Keratinocyte (primary cell): ENCODE data around the gene TFR2. TPM values are rescaled to one million over a fixed set of nuclear protein-coding genes. Genes with fewer than 3 reads are reported as not detected.

Source experiments
- DNase-seq: peaks from one replicate; pipeline ENCODE4 v3.0.0-alpha.2; 2011; ENCODE audit warnings: low read depth, missing footprints, low spot score
- FAIRE-seq: peaks from 2 replicates; lab custom pipeline; 2011; peaks lifted over from hg19 to GRCh38; lab: Jason Lieb, UNC
- H2AFZ ChIP-seq: 2 replicates; pipeline ENCODE4 v1.6.0; 2012; ENCODE audit warnings: low read length, control low read depth, inconsistent platforms; ENCODE audit not compliant: control insufficient read depth
- H3K27ac ChIP-seq: 2 replicates; pipeline ENCODE4 v1.5.1; 2011; ENCODE audit warnings: low read length; ENCODE audit not compliant: control insufficient read depth, insufficient read depth
- H3K27me3 ChIP-seq: 3 replicates; pipeline ENCODE4 v1.6.0; 2011; ENCODE audit warnings: low read length; ENCODE audit not compliant: control insufficient read depth, insufficient read depth; ENCODE audit errors: extremely low read depth
- H3K36me3 ChIP-seq, 2 experiments: 2 replicates in 1 of 2; 3 replicates in 1 of 2; pipeline ENCODE4 v1.5.1; 2011; ENCODE audit warnings: low read length in 2 of 2, mild to moderate bottlenecking in 1 of 2; ENCODE audit not compliant: control insufficient read depth in 2 of 2, insufficient read depth in 2 of 2; ENCODE audit errors: extremely low read depth in 1 of 2
- H3K4me1 ChIP-seq: 3 replicates; pipeline ENCODE4 v1.5.1; 2011; ENCODE audit warnings: low read length; ENCODE audit not compliant: control insufficient read depth, insufficient read depth; ENCODE audit errors: extremely low read depth
- H3K4me2 ChIP-seq: 3 replicates; pipeline ENCODE4 v1.6.0; 2011; ENCODE audit warnings: low read depth, low read length; ENCODE audit not compliant: control insufficient read depth, insufficient read depth; ENCODE audit errors: extremely low read depth
- H3K4me3 ChIP-seq, 3 experiments: fragments of 200-600 bp in 1 of 3; sonication (generic) in 1 of 3; 2 replicates in 2 of 3; 3 replicates in 1 of 3; pipeline ENCODE4 v1.5.1; 2011 to 2016; ENCODE audit warnings: low read length in 3 of 3, mild to moderate bottlenecking in 3 of 3, control low read depth in 2 of 3, inconsistent platforms in 1 of 3, low read depth in 1 of 3, mixed read lengths in 1 of 3, mixed run types in 1 of 3, moderate library complexity in 1 of 3; ENCODE audit not compliant: control insufficient read depth in 2 of 3, insufficient read depth in 2 of 3; ENCODE audit errors: extremely low read depth in 1 of 3
- H3K79me2 ChIP-seq: 2 replicates; pipeline ENCODE4 v1.6.0; 2012; ENCODE audit warnings: low read length; ENCODE audit not compliant: control insufficient read depth, insufficient read depth
- H3K9ac ChIP-seq: 3 replicates; pipeline ENCODE4 v1.6.0; 2011; ENCODE audit warnings: low read length; ENCODE audit not compliant: control insufficient read depth, insufficient read depth; ENCODE audit errors: extremely low read depth
- H3K9me1 ChIP-seq: 3 replicates; pipeline ENCODE4 v1.6.0; 2011; ENCODE audit warnings: low read length; ENCODE audit not compliant: control insufficient read depth, insufficient read depth; ENCODE audit errors: extremely low read depth
- H3K9me3 ChIP-seq: 2 replicates; pipeline ENCODE4 v1.5.1; 2012; ENCODE audit warnings: low read depth, low read length; ENCODE audit not compliant: control insufficient read depth
- H4K20me1 ChIP-seq: 3 replicates; pipeline ENCODE4 v1.6.0; 2011; ENCODE audit warnings: low read length; ENCODE audit not compliant: control insufficient read depth, insufficient read depth; ENCODE audit errors: extremely low read depth
- CTCF ChIP-seq, 3 experiments: IDR thresholded peaks in 1 of 3; conservative IDR thresholded peaks in 1 of 3; optimal IDR thresholded peaks in 1 of 3; 2 replicates in 2 of 3; 3 replicates in 1 of 3; pipeline versions ENCODE3 to v1.5.1; 2011; ENCODE audit warnings: low read length in 3 of 3, mild to moderate bottlenecking in 3 of 3, moderate library complexity in 2 of 3, control low read depth in 1 of 3, inconsistent platforms in 1 of 3; ENCODE audit not compliant: insufficient read depth in 2 of 3; ENCODE audit errors: extremely low read depth in 1 of 3
- EZH2 ChIP-seq: IDR thresholded peaks from one replicate; pipeline ENCODE4 v1.6.1; 2012; ENCODE audit warnings: inconsistent platforms, mild to moderate bottlenecking, low read length, moderate library complexity
- dilution Hi-C: fragments of 300-500 bp; cut with MboI; formaldehyde crosslinking; loops from one replicate; pipeline ENCODE4 v1.7.0; 2020; ENCODE audit warnings: low sequenced_read_pairs; ENCODE audit not compliant: extremely low pct_ligation_motif_present
- polyA plus RNA-seq, 5 experiments: library from polyadenylated mRNA; depleted of rRNA in 3 of 5; stranded (reverse) in 3 of 5; stranded (forward) in 1 of 5; unstranded in 1 of 5; fragments of >200 nt; gene quantifications; 1 replicate in 1 of 5; 2 replicates in 3 of 5; 3 replicates in 1 of 5; pipeline versions ENCODE4 v1.2.1 to v1.2.3, GENCODE V29; 2011 to 2012; ENCODE audit warnings: missing spikeins in 2 of 5, low read depth in 1 of 5, low replicate concordance in 1 of 5

The TFR2 gene
- polyA plus RNA-seq, 1 donor (not counting 4 experiments of a cell fraction or from before 2014, with no cell fraction given) = 0.12 TPM

GRCh38 chr7:100621554-100621953 is 19.8 kb downstream of the TFR2 start:
- dilution Hi-C loops = no loop called here
- Histone ChIP-seq H3K4me1 (peaks cover 4% of the 10 kb centered on the region), H3K9me3 (no peaks in the 10 kb centered on the region), H3K79me2 (no peaks in the 10 kb centered on the region), H3K36me3 (no peaks in the 10 kb centered on the region), H2AFZ (no peak overlapping the region), H3K9ac (no peak overlapping the region), H3K27ac (no peak overlapping the region), H3K27me3 (no peaks in the 10 kb centered on the region), H4K20me1 (no peaks in the 10 kb centered on the region), H3K4me3 (no peak overlapping the region), H3K9me1 (no peaks in the 10 kb centered on the region), H3K4me2 (no peak overlapping the region)
- FAIRE-seq = no peak
- DNase-seq = no peak
- TF ChIP-seq EZH2 = no peak
- no peak for TF ChIP-seq CTCF (optimal IDR thresholded peaks at IDR 0.05 in 1 of 3, IDR thresholded peaks at IDR 0.05 in 1 of 3, conservative IDR thresholded peaks at IDR 0.05 in 1 of 3; ENCODE audit: extremely low read depth in 1 of 3, insufficient read depth in 2 of 3, low read length in 3 of 3)

DNA sequence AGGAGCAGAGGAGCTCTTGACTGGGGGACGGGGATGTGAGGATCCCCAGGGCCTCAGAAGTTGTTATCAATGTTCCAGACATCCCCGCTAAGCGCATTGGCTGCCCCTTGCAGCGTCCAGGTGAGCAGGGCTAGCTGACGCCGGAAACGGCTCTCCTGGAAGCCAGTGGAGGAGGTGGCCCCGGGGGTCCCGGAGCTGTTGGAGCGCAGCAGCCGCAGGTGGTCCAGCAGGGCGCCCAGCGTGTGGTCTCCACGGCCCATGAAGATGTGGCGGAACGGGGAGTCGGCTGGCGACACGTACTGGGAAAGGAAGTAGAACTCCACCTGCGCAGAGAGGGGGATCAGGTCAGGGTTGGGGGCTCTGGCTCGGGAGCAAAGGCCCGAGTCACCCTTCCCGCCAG is 20.5 kb downstream of the TFR2 start:
- Histone ChIP-seq H3K4me3 (no peak overlapping the region), H3K4me2 (no peak overlapping the region), H3K9ac (no peak overlapping the region), H3K4me1 (no peaks in the 10 kb centered on the region), H3K79me2 (no peaks in the 10 kb centered on the region), H3K27me3 (no peaks in the 10 kb centered on the region), H3K36me3 (no peaks in the 10 kb centered on the region), H3K27ac (no peak overlapping the region), H2AFZ (no peak overlapping the region), H3K9me1 (no peaks in the 10 kb centered on the region), H3K9me3 (no peaks in the 10 kb centered on the region), H4K20me1 (no peaks in the 10 kb centered on the region)
- no peak for TF ChIP-seq EZH2
- TF ChIP-seq CTCF (optimal IDR thresholded peaks at IDR 0.05 in 1 of 3, IDR thresholded peaks at IDR 0.05 in 1 of 3, conservative IDR thresholded peaks at IDR 0.05 in 1 of 3; ENCODE audit: extremely low read depth in 1 of 3, insufficient read depth in 2 of 3, low read length in 3 of 3) = no peak
- FAIRE-seq (no peak), DNase-seq (no peak)
- dilution Hi-C loops = no loop called here
